Stomach (tissue), 9 donors: Measurements from ENCODE around the gene TSPYL6. TPM values are rescaled to one million over a fixed set of nuclear protein-coding genes. Genes with fewer than 3 reads are reported as not detected.

Source experiments
- DNase-seq, 2 donors: peaks; one replicate each; pipeline versions ENCODE4 v3.0.0 to v3.0.0-alpha.2; 2013 to 2019
- H3K27ac ChIP-seq, 5 donors: fragments of 200-600 bp in 4 of 5; sonication (generic) in 4 of 5; one replicate each; pipeline ENCODE4 v1.5.1; 2013 to 2019; ENCODE audit warnings: mild to moderate bottlenecking in 1 of 5, moderate library complexity in 1 of 5
- H3K27me3 ChIP-seq, 3 donors: fragments of 200-600 bp; sonication (generic); one replicate each; pipeline ENCODE4 v1.5.1; 2017 to 2019; ENCODE audit warnings: mixed run types in 1 of 3
- H3K36me3 ChIP-seq, 4 donors: fragments of 200-600 bp; sonication (generic); 1 replicate in 3 of 4; 2 replicates in 1 of 4; pipeline ENCODE4 v1.5.1; 2016 to 2019
- H3K4me1 ChIP-seq, 4 donors: fragments of 200-600 bp; sonication (generic); one replicate each; pipeline ENCODE4 v1.5.1; 2016 to 2019
- H3K4me3 ChIP-seq, 4 donors: fragments of 200-600 bp; sonication (generic) in 3 of 4; one replicate each; pipeline ENCODE4 v1.5.1; 2016 to 2019; ENCODE audit warnings: mild to moderate bottlenecking in 1 of 4
- H3K9me3 ChIP-seq, 4 donors: fragments of 200-600 bp; sonication (generic); one replicate each; pipeline ENCODE4 v1.5.1; 2016 to 2019
- EP300 ChIP-seq: sonication (generic); formaldehyde crosslinking; IDR thresholded peaks from one replicate; pipeline ENCODE4 v1.6.1; 2017; ENCODE audit warnings: antibody characterized with exemption
- POLR2A ChIP-seq, 4 donors: fragments of 450-650 bp; IDR thresholded peaks; one replicate each; pipeline ENCODE4 v1.6.1; 2016; ENCODE audit warnings: antibody characterized with exemption in 4 of 4, control low read depth in 2 of 4, mild to moderate bottlenecking in 1 of 4, moderate library complexity in 1 of 4
- POLR2AphosphoS5 ChIP-seq, 3 donors: sonication (generic); formaldehyde crosslinking; IDR thresholded peaks; one replicate each; pipeline ENCODE4 v1.6.1; 2016; ENCODE audit warnings: antibody characterized with exemption in 3 of 3
- WGBS, 5 donors: extraction: QIAGEN DNeasy Blood & Tissue Kit in 3 of 5; methylation state at CpG; one replicate each; pipeline versions ENCODE4 v1.1.5 to v1.1.7; 2013 to 2018; 5-methylcytosine and 5-hydroxymethylcytosine counted together
- intact Hi-C: fragments of 100-400 bp; cut with DNase I; formaldehyde crosslinking; loops from one replicate; pipeline ENCODE4 v1.15.1; 2023; ENCODE audit warnings: low total_unique reads
- polyA plus RNA-seq, 3 donors: library from polyadenylated mRNA; stranded (reverse); fragments of 200-250 nt; gene quantifications; one replicate each; pipeline ENCODE4 v1.2.3, GENCODE V29; 2013
- total RNA-seq, 5 donors: library from RNA; depleted of rRNA; stranded (reverse); fragments of >200 nt; gene quantifications; one replicate each; pipeline versions ENCODE4 v1.1.0 to v1.2.3, GENCODE V29; 2014 to 2016
- TF ChIP-seq, protein P1 (sequence below), 7 experiments: fragments of 450-650 bp in 4 of 7; fragments of 200-600 bp in 3 of 7; sonication (generic) in 3 of 7; IDR thresholded peaks; one replicate each; pipeline ENCODE4 v1.5.1; 2016 to 2019; ENCODE audit warnings: antibody characterized with exemption in 7 of 7, control low read depth in 2 of 7, mild to moderate bottlenecking in 1 of 7
- donor health status: healthy with polysubstance abuse.
- donor health status: Bipolar disorder and iron deficiency.
- donor health status: healthy.

TSPYL6 gene
- total and polyA plus RNA-seq, 8 donors, result not detected

DNA sequence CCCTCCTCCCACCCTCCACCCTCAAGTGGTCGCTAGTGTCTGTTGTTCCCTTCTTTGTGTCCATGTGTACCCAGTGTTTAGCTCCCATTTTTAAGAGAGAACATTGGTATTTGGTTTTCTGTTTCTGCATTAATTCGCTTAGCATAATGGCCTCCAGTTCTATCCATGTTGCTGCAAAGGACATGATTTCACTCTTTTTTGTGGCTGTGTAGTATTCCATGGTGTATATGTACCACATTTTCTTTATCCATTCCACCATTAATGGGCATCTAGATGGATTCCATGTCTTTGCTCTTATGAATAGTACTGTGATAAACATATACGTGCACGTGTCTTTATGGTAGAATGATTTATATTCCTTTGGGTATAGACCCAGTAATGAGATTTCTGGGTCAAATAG lies 42.9 kb downstream of the TSPYL6 start:
- Histone ChIP-seq H3K4me3 (no peak overlapping the region), H3K4me1 (peaks cover 0 to 17% (median 7%) of the 10 kb centered on the region in 4 donors), H3K27me3 (no peaks in the 10 kb centered on the region), H3K36me3 (no peaks in the 10 kb centered on the region), H3K9me3 (peaks cover 0 to 12% (median 5%) of the 10 kb centered on the region in 4 donors), H3K27ac (no peak overlapping the region)
- DNase-seq, result no peak
- 96 to 99% (median 98%) methylated on average over 4 of the region's 4 CpGs for WGBS, 5 donors
- intact Hi-C loops, result loop anchor here (10.0 kb wide), 1 partner anchor 292 kb away; no protein-coding TSS in a partner anchor
- TF ChIP-seq, protein P1, sequence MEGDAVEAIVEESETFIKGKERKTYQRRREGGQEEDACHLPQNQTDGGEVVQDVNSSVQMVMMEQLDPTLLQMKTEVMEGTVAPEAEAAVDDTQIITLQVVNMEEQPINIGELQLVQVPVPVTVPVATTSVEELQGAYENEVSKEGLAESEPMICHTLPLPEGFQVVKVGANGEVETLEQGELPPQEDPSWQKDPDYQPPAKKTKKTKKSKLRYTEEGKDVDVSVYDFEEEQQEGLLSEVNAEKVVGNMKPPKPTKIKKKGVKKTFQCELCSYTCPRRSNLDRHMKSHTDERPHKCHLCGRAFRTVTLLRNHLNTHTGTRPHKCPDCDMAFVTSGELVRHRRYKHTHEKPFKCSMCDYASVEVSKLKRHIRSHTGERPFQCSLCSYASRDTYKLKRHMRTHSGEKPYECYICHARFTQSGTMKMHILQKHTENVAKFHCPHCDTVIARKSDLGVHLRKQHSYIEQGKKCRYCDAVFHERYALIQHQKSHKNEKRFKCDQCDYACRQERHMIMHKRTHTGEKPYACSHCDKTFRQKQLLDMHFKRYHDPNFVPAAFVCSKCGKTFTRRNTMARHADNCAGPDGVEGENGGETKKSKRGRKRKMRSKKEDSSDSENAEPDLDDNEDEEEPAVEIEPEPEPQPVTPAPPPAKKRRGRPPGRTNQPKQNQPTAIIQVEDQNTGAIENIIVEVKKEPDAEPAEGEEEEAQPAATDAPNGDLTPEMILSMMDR (IDR thresholded peaks at IDR 0.05), result no peak
- no peak for TF ChIP-seq POLR2AphosphoS5 (IDR thresholded peaks at IDR 0.05)
- TF ChIP-seq POLR2A (IDR thresholded peaks at IDR 0.05), result no peak
- TF ChIP-seq EP300, result no peak

DNA sequence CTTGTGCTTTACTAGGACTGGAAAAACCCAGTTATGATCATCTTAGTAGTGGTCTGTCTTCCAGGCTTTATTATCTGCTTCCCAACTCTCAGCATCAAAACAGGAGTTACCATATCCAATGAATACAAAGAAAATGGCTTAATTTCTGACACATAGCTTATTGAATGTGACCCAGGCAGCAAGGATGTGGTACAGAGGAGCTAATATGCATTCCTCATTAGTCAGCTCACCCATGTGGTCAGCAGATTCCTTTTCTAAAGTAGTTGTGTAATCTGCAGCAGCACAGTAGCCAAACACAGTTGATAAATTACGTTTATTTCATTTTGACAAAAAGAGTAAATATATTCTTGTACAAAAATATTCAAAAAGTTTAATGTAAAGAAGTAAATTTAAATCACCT lies 43.6 kb downstream of the TSPYL6 start:
- 33 to 63% (median 34%) methylated on average over 1 of the region's 1 CpG for WGBS, 5 donors
- peak in 1 of 2 donors; percentile 38 for DNase-seq
- no peak overlapping the region for H3K4me3 ChIP-seq
- no peak overlapping the region for H3K27ac ChIP-seq
- H3K36me3 ChIP-seq, result no peaks in the 10 kb centered on the region
- H3K27me3 ChIP-seq, result no peaks in the 10 kb centered on the region
- intact Hi-C loops, result loop anchor here (10.0 kb wide), 1 partner anchor 292 kb away; no protein-coding TSS in a partner anchor
- peaks cover 0 to 12% (median 5%) of the 10 kb centered on the region in 4 donors for H3K9me3 ChIP-seq
- H3K4me1 ChIP-seq, result peaks cover 0 to 24% (median 10%) of the 10 kb centered on the region in 4 donors
- no peak for TF ChIP-seq POLR2A (IDR thresholded peaks at IDR 0.05)
- no peak for TF ChIP-seq EP300
- peak in 2 of 3 donors; percentile 16 to 52 for TF ChIP-seq POLR2AphosphoS5 (IDR thresholded peaks at IDR 0.05)
- TF ChIP-seq, protein P1 (IDR thresholded peaks at IDR 0.05), result no peak

DNA sequence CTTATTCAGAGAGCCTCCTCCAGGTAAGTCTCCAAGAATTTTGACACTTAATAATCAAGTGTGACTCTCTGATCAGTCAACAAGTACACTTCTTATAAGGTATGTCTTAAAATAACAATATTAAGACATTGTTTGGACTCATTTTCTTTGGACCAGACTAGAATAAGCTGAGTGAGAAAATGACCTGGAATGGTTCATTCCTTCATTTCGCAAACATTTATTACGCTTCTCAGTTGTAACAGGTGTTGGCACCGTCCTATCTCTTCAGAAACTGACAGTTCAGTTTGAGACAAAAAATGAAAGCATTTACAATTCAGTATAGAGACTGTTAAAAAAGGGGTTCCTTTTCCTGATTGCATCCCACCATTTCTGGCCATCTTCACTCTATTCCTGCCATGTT lies 46.6 kb downstream of the TSPYL6 start:
- no peak for DNase-seq
- Histone ChIP-seq H3K27me3 (no peaks in the 10 kb centered on the region), H3K4me1 (peaks cover 0 to 34% (median 14%) of the 10 kb centered on the region in 4 donors), H3K27ac (no peak overlapping the region), H3K9me3 (peaks cover 0 to 1% (median under 1%) of the 10 kb centered on the region in 4 donors), H3K36me3 (no peaks in the 10 kb centered on the region), H3K4me3 (no peak overlapping the region)
- 90 to 98% (median 92%) methylated on average over 3 of the region's 3 CpGs for WGBS, 5 donors
- intact Hi-C loops, result no loop called here
- TF ChIP-seq, protein P1 (IDR thresholded peaks at IDR 0.05), result no peak
- TF ChIP-seq POLR2AphosphoS5 (IDR thresholded peaks at IDR 0.05) (no peak), POLR2A (IDR thresholded peaks at IDR 0.05) (no peak)

DNA sequence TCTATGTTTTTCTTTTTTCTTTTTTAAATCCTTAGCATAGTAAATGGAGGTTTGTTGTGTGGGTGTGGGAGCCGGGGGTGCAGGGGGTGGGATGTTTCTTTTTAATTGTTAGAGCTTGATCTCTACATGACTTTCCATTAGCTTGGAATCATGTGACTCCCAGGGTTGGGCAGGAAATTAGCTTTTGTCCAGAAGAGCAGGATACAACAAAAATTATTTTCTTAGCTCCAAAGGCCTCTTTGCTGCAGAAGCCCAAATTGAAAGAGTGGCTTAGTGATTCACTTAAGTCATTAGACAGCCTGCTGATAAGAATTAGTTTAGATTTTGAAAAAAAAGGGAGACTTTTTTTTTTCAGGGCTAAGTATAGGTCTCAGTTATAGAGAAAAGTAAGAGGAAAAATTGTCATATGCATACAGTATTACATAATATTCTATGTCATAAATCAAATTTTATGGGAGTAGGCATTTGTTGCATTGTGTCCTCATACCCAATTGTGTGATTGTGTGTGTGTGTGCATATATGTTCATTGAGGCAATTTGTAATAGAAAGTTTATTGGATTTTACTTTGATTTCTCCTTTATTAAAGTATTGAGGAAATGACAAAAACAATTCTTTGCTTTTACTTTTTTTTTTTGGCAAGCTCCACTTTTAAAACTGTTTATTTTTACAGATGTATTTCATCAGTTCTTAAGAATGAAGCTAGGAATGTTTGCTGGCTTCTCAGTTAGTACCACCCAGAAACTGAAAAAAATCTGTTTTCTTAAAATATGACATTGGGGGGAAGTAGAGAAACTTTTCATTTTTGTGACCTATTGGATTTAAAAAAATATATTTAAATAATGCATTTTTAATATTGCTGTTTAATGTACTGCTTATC lies 47.4 kb downstream of the TSPYL6 start:
- Histone ChIP-seq H3K27me3 (no peaks in the 10 kb centered on the region), H3K4me1 (peaks cover 0 to 34% (median 14%) of the 10 kb centered on the region in 4 donors), H3K4me3 (no peak overlapping the region), H3K9me3 (no peaks in the 10 kb centered on the region), H3K27ac (peak overlapping the region in 1 of 5 donors; percentile 34), H3K36me3 (no peaks in the 10 kb centered on the region)
- TF ChIP-seq POLR2A (IDR thresholded peaks at IDR 0.05) (no peak), EP300 (no peak), POLR2AphosphoS5 (IDR thresholded peaks at IDR 0.05) (no peak)
- TF ChIP-seq, protein P1 (IDR thresholded peaks at IDR 0.05), result no peak
- intact Hi-C loops, result no loop called here
- 41 to 63% (median 49%) methylated on average over 1 of the region's 1 CpG for WGBS, 5 donors
- DNase-seq, result peak in 1 of 2 donors; percentile 35
